GM18951 (cell line): ENCODE data around the gene PDE10A.

Experiments
- POLR2A ChIP-seq: IDR thresholded peaks from 4 replicates; pipeline ENCODE4 v1.6.1; 2011; ENCODE audit warnings: mild to moderate bottlenecking; ENCODE audit not compliant: insufficient read length, insufficient read depth; ENCODE audit errors: extremely low read depth
- in situ Hi-C: fragments of 300-500 bp; cut with MboI; formaldehyde crosslinking; loops from one replicate; pipeline ENCODE4 v1.12.0; 2022; ENCODE audit warnings: low sequenced_read_pairs, mixed read lengths, inconsistent platforms; ENCODE audit not compliant: unreplicated experiment

Gene PDE10A

GRCh38 chr6:165662749-165663376 lies at the start of gene PDE10A:
Gene PDE10A (minus strand): TSS chr6:165663241. CDS start chr6:165662811, 430 bp downstream.
- in situ Hi-C loops: no loop called here
- no peak for TF ChIP-seq POLR2A

GRCh38 chr6:165708985-165709576 lies 46.0 kb upstream of the PDE10A start:
- TF ChIP-seq POLR2A: no peak
- in situ Hi-C loops: no loop called here

DNA sequence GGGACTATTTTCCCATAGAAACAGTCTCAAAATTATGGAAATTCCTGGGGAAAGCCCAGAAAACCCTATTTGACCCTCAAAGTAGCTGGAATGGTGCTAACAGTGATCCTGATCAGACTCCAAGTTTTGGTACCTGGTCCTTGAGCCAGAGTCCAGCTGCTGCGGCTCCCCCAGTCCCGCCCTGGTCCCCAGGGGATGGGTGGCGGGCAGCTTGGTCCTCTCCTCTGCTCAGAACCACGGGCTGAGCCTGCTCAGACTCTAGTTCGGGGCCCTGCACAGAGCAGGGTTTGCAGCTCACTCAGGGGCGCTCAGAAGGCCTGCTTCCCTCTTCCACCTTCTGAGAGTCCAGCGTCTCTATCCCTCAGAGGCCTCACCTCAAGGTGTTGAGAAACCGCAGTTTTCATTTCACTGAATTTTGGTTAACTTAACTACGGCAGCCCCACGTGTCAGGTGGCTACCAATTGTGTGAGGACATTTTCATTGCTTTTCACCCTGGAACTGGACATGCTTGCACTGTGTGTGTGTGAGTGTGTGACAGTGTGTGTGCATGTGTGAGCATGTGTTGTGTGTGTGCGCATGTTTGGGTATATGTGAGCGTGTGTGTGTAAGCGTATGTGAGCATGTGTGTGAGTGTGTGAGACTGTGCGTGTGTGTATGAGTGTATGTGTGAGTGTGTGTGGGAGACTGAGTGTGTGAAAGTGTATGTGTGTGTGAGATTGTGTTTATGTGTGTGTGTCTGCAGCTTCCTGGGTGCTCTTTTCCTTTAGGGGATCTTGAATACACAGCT lies 44.2 kb upstream of the PDE10A start:
- in situ Hi-C loops: no loop called here
- TF ChIP-seq POLR2A: no peak

DNA sequence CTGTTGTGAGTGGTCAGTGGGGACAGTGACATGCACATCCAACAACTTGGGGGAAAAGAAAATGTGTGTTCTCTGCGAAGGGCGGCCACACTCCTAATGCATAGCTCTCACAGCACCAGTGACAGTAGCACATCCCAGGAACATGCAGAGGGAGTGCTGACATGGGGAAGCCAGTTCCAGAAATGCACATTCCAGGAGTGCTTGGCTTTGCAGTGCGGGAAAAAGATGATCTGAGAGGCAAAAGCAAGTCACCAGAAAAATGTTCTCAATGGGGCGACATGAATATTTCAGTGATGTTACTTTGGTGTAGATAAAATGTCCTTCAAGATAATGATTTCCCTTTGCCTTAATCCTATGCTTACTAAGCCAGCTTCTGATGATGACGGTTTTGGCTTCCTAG lies 42.9 kb upstream of the PDE10A start:
- TF ChIP-seq POLR2A: no peak
- in situ Hi-C loops: no loop called here

DNA sequence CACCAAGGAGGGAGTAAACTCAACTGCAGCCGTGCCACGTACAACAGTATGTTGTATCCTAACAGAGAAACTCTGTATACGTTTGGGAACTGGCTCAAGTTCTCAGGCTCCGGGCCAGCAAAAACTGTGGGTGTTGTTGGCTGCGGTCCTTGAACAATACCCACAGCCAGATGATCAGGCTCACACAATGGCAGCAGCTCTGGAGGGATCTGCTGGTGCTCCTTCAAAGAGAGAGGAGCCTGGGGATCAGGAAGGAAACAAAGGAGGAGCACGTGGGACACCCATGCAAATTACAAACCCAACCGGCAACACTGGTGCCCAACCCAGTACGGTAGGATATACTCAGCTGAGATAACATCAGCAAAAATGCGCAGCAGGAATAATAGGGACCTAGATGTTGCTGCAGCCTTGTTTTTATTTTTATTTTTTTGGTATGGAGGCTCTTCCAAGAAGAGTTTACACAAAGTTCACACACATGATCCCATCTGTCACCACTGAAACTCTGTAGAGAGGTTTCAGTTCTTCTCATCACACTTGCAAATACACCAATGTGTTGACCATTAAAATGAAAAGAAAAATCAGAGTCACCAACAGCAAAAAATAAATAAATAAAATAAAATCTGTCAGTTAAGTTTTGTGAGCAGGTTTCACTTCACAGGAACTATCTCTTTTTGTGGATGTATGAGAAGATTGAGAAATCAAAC lies 41.2 kb upstream of the PDE10A start:
- in situ Hi-C loops: no loop called here
- no peak for TF ChIP-seq POLR2A

DNA sequence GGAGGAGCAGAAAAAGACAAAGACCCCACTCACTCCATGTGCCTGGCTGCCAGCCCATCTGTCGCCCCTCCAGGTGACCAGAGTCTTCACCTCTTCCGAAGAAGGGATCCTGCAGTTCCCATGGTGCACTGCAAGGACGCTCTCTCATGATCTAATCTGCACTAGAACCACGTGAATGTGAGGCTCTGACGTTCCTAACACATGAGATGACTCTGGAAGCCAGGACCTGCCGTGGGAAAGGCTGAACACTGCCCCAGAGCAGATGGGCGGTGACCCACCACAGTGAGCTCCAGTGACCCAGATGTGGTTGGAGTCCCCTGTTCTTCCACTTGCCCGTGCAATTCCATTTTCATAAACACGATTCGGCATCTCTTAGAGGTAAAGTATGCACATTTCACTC lies 39.6 kb upstream of the PDE10A start:
- no peak for TF ChIP-seq POLR2A
- in situ Hi-C loops: no loop called here

DNA sequence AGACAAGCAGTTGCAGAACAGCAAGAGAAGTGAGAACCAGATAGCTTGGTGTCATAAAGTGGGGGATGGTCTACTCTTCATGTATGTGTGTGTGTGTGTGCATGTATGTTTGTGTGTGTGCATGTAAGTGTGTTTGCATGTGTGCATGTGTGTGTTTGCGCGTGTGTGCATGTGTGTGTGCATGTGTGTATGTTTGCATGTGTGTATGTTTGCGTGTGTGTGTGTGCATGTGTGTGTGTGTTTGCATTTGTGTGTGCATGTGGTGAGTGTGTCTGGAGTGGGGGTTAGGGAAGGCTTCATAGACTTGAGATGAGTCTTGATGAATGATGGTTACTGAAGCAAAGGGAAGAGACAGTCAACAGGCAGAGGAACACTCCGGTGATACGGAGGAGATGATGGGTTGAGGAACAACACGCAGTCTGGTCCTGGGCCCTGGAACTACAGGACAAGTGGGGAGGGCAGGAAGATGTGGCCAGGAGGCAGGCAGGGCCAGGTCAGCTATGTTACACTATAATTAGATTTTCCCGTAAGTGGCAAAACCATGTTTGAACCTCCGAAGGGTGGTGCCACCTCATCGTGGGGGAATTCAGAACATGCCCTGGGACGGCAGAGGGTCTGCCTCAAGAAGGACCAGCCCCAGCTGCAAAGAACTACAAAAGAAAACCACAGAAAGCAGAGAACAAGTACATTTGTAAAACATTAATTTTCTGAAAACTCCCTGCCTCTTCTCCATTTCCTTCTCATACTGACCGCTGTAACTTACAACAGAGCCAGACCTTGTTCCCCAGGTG lies 38.7 kb upstream of the PDE10A start:
- in situ Hi-C loops: no loop called here
- no peak for TF ChIP-seq POLR2A

DNA sequence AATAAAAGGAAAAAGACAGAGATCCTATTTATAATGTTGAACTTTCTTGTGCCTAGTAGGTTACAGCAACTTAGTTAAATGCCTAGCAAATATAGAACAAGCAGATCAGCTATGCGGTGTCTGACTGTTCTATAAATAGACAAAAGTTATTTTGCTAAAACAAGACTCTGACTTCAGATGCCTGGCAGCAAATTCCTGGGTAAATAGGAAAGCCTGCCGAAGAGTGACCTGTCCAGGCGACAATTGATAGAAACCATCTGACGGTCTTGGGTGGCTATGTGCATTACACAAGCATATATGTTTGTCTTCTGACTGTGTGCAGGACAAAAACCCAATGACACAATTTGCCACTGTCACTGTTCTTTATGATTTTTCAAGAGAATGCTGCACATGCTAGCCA lies 38.0 kb upstream of the PDE10A start:
- in situ Hi-C loops: no loop called here
- TF ChIP-seq POLR2A: no peak

GRCh38 chr6:165698868-165699267 lies 35.8 kb upstream of the PDE10A start:
- in situ Hi-C loops: no loop called here

DNA sequence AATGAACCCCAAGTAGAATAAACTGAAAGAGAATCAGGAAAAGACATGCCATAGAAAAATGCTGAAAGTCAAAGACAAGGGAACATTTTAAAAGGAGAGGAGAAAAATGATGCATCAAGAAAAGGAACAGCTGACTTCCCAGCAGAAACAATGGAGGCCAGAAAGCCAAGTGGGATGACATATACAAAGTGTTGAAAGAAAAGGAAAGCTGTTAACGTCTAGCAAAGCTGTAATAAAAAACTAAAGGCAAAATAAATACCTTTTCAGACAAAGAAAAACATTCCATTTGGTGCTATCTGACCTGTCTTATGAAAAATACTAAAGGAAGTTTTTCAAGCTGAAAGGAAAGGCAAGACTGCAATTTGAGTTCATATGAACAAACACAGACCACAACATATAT lies 34.1 kb upstream of the PDE10A start:
- in situ Hi-C loops: no loop called here
- no peak for TF ChIP-seq POLR2A

More at GRCh38 chr6:165698868-165699267, 35.8 kb upstream of the PDE10A start:
- no peak for TF ChIP-seq POLR2A

- TF ChIP-seq POLR2A: no peak
- in situ Hi-C loops: no loop called here
Measured at GRCh38 chr6:165695722-165696515, 32.9 kb upstream of the PDE10A start.

DNA sequence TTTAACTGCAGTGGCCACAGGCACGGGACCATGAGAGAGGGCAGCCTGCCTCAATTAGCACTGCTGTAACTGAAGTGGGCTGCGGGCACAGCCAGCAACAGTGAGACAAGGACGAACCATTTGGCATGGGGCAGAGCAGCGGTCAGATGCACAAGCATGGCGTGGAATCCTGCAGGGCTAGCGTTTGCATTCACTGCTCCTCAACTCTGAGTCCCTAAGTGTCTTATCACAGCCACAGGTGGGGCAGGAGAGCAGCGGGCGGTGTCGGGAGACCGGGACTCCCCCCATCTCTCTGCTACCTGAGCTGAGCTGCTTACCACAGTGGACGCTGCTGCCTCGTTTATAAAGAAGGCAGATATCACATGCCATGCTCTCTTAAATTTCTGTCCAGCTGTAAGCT lies 31.3 kb upstream of the PDE10A start:
- no peak for TF ChIP-seq POLR2A
- in situ Hi-C loops: no loop called here
